SK-N-SH (cell line): ENCODE data around the gene FAM227A. TPM values are rescaled to one million over a fixed set of nuclear protein-coding genes. Genes with fewer than 3 reads are reported as not detected.

ENCODE experiments used
- CTCF ChIA-PET: fragments of 300-600, 350-600 bp; formaldehyde crosslinking; extraction: SDS; loops from one replicate; lab custom pipeline; 2021; lab: Yijun Ruan, JAX
- POLR2A ChIA-PET: fragments of 350-600 bp; sonication (Branson Sonifier 250); formaldehyde crosslinking; extraction: SDS; loops from one replicate; lab custom pipeline; 2020; ENCODE audit warnings: antibody characterized with exemption, inconsistent platforms; lab: Yijun Ruan, JAX
- DNase-seq: peaks from one replicate; pipeline ENCODE4 v3.0.0; 2012
- H2AFZ ChIP-seq: fragments of 200-600 bp; sonication (generic); 2 replicates; pipeline ENCODE4 v1.8.1; 2016; ENCODE audit warnings: antibody characterized with exemption, mild to moderate bottlenecking, low read depth
- H3F3A ChIP-seq: fragments of 200-600 bp; sonication (generic); replicated peaks from 2 replicates; pipeline ENCODE3; 2016; ENCODE audit warnings: antibody characterized with exemption, mild to moderate bottlenecking; ENCODE audit not compliant: insufficient read depth
- H3K27ac ChIP-seq, 2 experiments: fragments of 200-500 bp in 1 of 2; fragments of 200-600 bp in 1 of 2; sonication (Bioruptor generic) in 1 of 2; sonication (generic), shearing (Covaris generic) in 1 of 2; 2 replicates each; pipeline versions ENCODE4 v1.5.1 to v1.6.1; 2014 to 2016; ENCODE audit warnings: low read depth in 2 of 2, inconsistent platforms in 1 of 2, low read length in 1 of 2, mild to moderate bottlenecking in 1 of 2, mixed read lengths in 1 of 2
- H3K27me3 ChIP-seq: fragments of 200-600 bp; sonication (generic), shearing (Covaris generic); 2 replicates; pipeline ENCODE4 v1.6.1; 2016; ENCODE audit warnings: mixed run types; ENCODE audit not compliant: insufficient read depth
- H3K36me3 ChIP-seq, 2 experiments: fragments of 200-500 bp in 1 of 2; fragments of 200-600 bp in 1 of 2; sonication (Bioruptor generic) in 1 of 2; sonication (generic) in 1 of 2; replicated peaks in 1 of 2; 2 replicates each; pipeline versions ENCODE3 to v1.5.1; 2014 to 2016; ENCODE audit warnings: low read length in 1 of 2, mild to moderate bottlenecking in 1 of 2; ENCODE audit not compliant: insufficient read depth in 2 of 2, control insufficient read depth in 1 of 2
- H3K4me1 ChIP-seq, 2 experiments: fragments of 200-500 bp in 1 of 2; fragments of 200-600 bp in 1 of 2; sonication (Bioruptor generic) in 1 of 2; sonication (generic), shearing (Covaris generic) in 1 of 2; 2 replicates each; pipeline versions ENCODE4 v1.5.1 to v1.6.1; 2014 to 2016; ENCODE audit warnings: low read depth in 1 of 2, low read length in 1 of 2, mixed run types in 1 of 2; ENCODE audit not compliant: insufficient read depth in 2 of 2, control insufficient read depth in 1 of 2
- H3K4me2 ChIP-seq: fragments of 200-600 bp; sonication (generic), shearing (Covaris generic); 2 replicates; pipeline ENCODE4 v1.6.1; 2017; ENCODE audit warnings: mixed run types
- H3K4me3 ChIP-seq, 2 experiments: fragments of 200-500 bp in 1 of 2; fragments of 200-600 bp in 1 of 2; sonication (Bioruptor generic) in 1 of 2; sonication (generic), shearing (Covaris generic) in 1 of 2; 2 replicates each; pipeline versions ENCODE4 v1.5.1 to v1.8.1; 2014 to 2016; ENCODE audit warnings: low read depth in 2 of 2, inconsistent platforms in 1 of 2, low read length in 1 of 2, mild to moderate bottlenecking in 1 of 2, mixed read lengths in 1 of 2, moderate library complexity in 1 of 2
- H3K79me2 ChIP-seq: fragments of 200-600 bp; sonication (generic); 2 replicates; pipeline ENCODE4 v1.8.1; 2017; ENCODE audit warnings: mild to moderate bottlenecking; ENCODE audit not compliant: insufficient read depth
- H3K9ac ChIP-seq: fragments of 200-600 bp; sonication (generic); 2 replicates; pipeline ENCODE4 v1.6.1; 2017; ENCODE audit warnings: mixed run types
- H3K9me2 ChIP-seq: fragments of 200-600 bp; sonication (generic); 2 replicates; pipeline ENCODE4 v1.6.1; 2017; ENCODE audit warnings: mixed run types
- H3K9me3 ChIP-seq: fragments of 200-600 bp; sonication (generic); 2 replicates; pipeline ENCODE4 v1.6.1; 2017; ENCODE audit warnings: mixed run types, mild to moderate bottlenecking, moderate library complexity
- H4K20me1 ChIP-seq: fragments of 200-600 bp; sonication (generic); 2 replicates; pipeline ENCODE4 v1.6.1; 2017; ENCODE audit warnings: mild to moderate bottlenecking, mixed run types; ENCODE audit not compliant: insufficient read depth
- EP300 ChIP-seq, 2 experiments: IDR thresholded peaks; 2 replicates each; pipeline versions ENCODE4 v1.4.0 to v1.6.1; 2012; ENCODE audit warnings: borderline replicate concordance in 1 of 2, low read depth in 1 of 2, low read length in 1 of 2
- JUND ChIP-seq: IDR thresholded peaks from 2 replicates; pipeline ENCODE4 v1.4.0; 2012
- POLR2AphosphoS5 ChIP-seq: IDR thresholded peaks from 2 replicates; pipeline ENCODE4 v1.6.1; 2012; ENCODE audit warnings: low read depth, low read length
- RAD21 ChIP-seq: IDR thresholded peaks from 2 replicates; pipeline ENCODE4 v1.6.1; 2012; ENCODE audit warnings: mild to moderate bottlenecking, low read length
- REST ChIP-seq: IDR thresholded peaks from 2 replicates; pipeline ENCODE4 v1.6.1; 2012; ENCODE audit warnings: mild to moderate bottlenecking, low read depth, low read length, moderate library complexity
- RFX5 ChIP-seq: IDR thresholded peaks from 2 replicates; pipeline ENCODE4 v1.6.1; 2012; ENCODE audit warnings: mild to moderate bottlenecking, improper control_type of control experiment, low read length
- YY1 ChIP-seq: IDR thresholded peaks from 2 replicates; pipeline ENCODE4 v1.4.0; 2012; ENCODE audit warnings: low read depth, mild to moderate bottlenecking
- WGBS: methylation state at CpG from one replicate; pipeline ENCODE4 v1.1.6; 2017; ENCODE audit warnings: low lambda C conversion rate; 5-methylcytosine and 5-hydroxymethylcytosine counted together
- polyA plus RNA-seq, 3 experiments: library from polyadenylated mRNA; depleted of rRNA; stranded (reverse); fragments of >200 nt; gene quantifications; 2 replicates each; pipeline ENCODE4 v1.2.3, GENCODE V29; 2012
- TF ChIP-seq, protein P1 (sequence below): IDR thresholded peaks from 2 replicates; pipeline ENCODE4 v1.4.0; 2012; ENCODE audit warnings: low read depth
- TF ChIP-seq, protein P2 (sequence below): IDR thresholded peaks from 2 replicates; pipeline ENCODE4; 2012

The FAM227A gene
- polyA plus RNA-seq, 1 of the 3 experiments (the other 2 are of a cell fraction) = 1.2 TPM

DNA sequence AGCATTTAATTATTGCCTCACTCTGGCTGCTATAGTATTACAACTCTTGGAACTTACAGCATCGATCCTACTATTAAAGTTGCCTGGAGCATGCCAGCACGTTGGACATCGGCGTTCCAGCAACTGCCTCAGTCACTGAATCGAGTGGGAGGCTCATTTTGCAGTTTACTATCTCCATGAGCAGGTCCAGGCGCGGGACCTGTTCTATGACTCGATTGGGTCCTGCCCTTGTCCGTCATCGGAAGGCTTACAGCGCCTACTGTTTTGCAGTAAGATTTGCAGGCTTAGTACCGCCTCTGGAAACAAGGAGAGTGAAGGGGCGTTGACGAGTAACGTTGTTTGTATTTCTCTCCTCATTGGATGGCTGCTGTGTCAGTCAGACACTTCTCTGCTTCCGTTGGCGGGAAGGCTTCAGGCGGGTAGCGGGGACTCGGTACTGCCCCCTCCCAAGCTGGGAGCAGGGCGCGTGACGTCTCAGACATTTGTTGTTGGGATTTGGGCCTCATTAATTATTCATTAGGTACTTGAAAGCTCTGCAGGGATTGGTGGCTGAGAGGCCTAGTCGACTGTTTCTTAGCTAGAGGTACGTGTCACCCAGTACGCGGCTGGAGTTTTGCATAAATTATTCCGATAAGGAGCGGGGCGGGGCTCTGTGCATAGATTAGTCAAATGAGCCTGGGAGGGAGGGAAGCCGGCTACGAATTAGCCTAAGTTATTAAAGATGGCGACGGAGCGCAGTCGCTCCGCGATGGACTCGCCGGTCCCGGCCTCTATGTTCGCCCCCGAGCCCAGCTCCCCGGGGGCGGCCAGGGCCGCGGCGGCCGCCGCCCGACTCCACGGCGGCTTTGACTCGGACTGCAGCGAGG lies 49.3 kb upstream of the FAM227A start, which contains the start of gene GTPBP1 (continued):
- TF ChIP-seq REST (no peak), RFX5 (peak; percentile 93), YY1 (peak; percentile 79), POLR2AphosphoS5 (0 out of 2 replicates have a peak, but pooled peaks have one; percentile 19), JUND (no peak), RAD21 (no peak), EP300 (IDR thresholded peaks at IDR 0.05; ENCODE audit: borderline replicate concordance in 1 of 2, low read depth in 1 of 2, low read length in 1 of 2) (no peak)
- TF ChIP-seq, protein P1, sequence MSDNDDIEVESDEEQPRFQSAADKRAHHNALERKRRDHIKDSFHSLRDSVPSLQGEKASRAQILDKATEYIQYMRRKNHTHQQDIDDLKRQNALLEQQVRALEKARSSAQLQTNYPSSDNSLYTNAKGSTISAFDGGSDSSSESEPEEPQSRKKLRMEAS = peak; percentile 46; the same call in 1 of the 2 replicates
- TF ChIP-seq, protein P2, sequence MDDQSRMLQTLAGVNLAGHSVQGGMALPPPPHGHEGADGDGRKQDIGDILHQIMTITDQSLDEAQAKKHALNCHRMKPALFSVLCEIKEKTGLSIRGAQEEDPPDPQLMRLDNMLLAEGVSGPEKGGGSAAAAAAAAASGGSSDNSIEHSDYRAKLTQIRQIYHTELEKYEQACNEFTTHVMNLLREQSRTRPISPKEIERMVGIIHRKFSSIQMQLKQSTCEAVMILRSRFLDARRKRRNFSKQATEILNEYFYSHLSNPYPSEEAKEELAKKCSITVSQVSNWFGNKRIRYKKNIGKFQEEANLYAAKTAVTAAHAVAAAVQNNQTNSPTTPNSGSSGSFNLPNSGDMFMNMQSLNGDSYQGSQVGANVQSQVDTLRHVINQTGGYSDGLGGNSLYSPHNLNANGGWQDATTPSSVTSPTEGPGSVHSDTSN = peak; percentile 99

GRCh38 chr22:38704654-38705234 lies 48.6 kb upstream of the FAM227A start:
- ChIA-PET CTCF (no interaction called here), POLR2A (no interaction called here)
- H3K36me3 ChIP-seq = no peaks in the 10 kb centered on the region
- peaks cover 42% of the 10 kb centered on the region for H3K79me2 ChIP-seq
- 27% methylated on average over 10 of the region's 10 CpGs for WGBS
- peak overlapping the region; percentile 74 for H2AFZ ChIP-seq
- peaks cover 0 to 8% of the 10 kb centered on the region in 2 experiments; a peak in 2 of 4 replicates for H3K4me1 ChIP-seq
- H3K4me3 ChIP-seq = peak overlapping the region; percentile 36 to 51
- no peaks in the 10 kb centered on the region for H3F3A ChIP-seq
- H3K27ac ChIP-seq = peak overlapping the region; percentile 52 to 79
- H4K20me1 ChIP-seq = peaks cover 17% of the 10 kb centered on the region; the same call in 1 of the 2 replicates
- H3K9me3 ChIP-seq = no peaks in the 10 kb centered on the region
- H3K4me2 ChIP-seq = peak overlapping the region; percentile 74; the same call in 1 of the 2 replicates
- no peaks in the 10 kb centered on the region for H3K27me3 ChIP-seq
- no peaks in the 10 kb centered on the region for H3K9me2 ChIP-seq
- DNase-seq = no peak
- TF ChIP-seq JUND = no peak
- TF ChIP-seq REST = no peak
- TF ChIP-seq, all 33 proteins: peak for 0
- peak overlapping the region; percentile 14; the same call in 1 of the 2 replicates for H3K9ac ChIP-seq
